ENCODE data around the gene HMGN5. TPM values are rescaled to one million over a fixed set of nuclear protein-coding genes. Genes with fewer than 3 reads are reported as not detected.

HMGN5 gene
- total and polyA plus RNA-seq, 2 of the 4 experiments (the other 2 are of a cell fraction), result 0.72 to 3.4 TPM

DNA sequence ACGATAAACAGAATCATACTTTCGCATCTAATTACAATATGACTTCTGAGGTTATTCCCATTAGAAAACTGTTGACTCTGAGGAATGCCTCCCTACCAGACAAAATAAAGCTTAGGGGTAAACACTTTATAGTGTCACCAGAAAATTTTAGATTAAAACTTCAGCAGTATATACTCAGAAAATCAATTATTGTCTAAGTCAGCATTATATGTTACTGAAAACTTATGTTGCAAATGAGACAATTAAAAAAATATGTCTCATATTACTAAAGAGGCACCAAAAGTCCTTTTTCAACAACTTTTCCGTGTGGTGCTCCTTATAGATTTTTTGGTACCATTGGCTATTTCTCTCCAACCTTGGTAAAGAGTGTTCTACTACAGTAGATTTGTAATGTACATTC lies 91.4 kb downstream of the HMGN5 start:
- H3K4me1 ChIP-seq (ENCODE audit: control insufficient read depth, insufficient read depth, low read length), result no peaks in the 10 kb centered on the region
- no peak overlapping the region for H3K4me3 ChIP-seq (ENCODE audit: insufficient read depth, low read depth, low read length)
- no peaks in the 10 kb centered on the region for H4K20me1 ChIP-seq (ENCODE audit: insufficient read depth, low read length)
- H3K79me1 ChIP-seq (ENCODE audit: low read depth in 1 of 2, low read length in 2 of 2), result no peaks in the 10 kb centered on the region
- no peak overlapping the region for H3K56ac ChIP-seq (ENCODE audit: extremely low read depth, insufficient read depth, low read length)
- BruUV-seq (replicated peaks), result no TSS peak
- H3K9ac ChIP-seq (ENCODE audit: low read depth, low read length), result no peak overlapping the region
- H3K18ac ChIP-seq (ENCODE audit: low read depth, low read length), result no peak overlapping the region
- H2AK5ac ChIP-seq (ENCODE audit: low read depth, low read length), result no peak overlapping the region
- H3K27ac ChIP-seq (ENCODE audit: insufficient read depth, low read length), result no peak overlapping the region
- no peak overlapping the region for H3K23ac ChIP-seq (ENCODE audit: low read depth, low read length)
- H2AK9ac ChIP-seq (replicated peaks; ENCODE audit: low read depth, low read length, poor library complexity), result no peak overlapping the region
- no peak overlapping the region for H2BK20ac ChIP-seq (ENCODE audit: low read depth, low read length)
- H3K14ac ChIP-seq (replicated peaks; ENCODE audit: low read depth, low read length), result no peak overlapping the region
- WGBS, 2 experiments (ENCODE audit: extremely low coverage in 2 of 2, insufficient read length in 1 of 2), result no CpG with 5 or more reads among the region's 3 CpGs
- no peak overlapping the region for H2BK120ac ChIP-seq (ENCODE audit: low read depth, low read length)
- H3K9me1 ChIP-seq (ENCODE audit: insufficient read depth, low read length), result no peaks in the 10 kb centered on the region
- TF ChIP-seq CEBPB (IDR thresholded peaks at IDR 0.05; ENCODE audit: low read depth, low read length) (no peak), MAFK (IDR thresholded peaks at IDR 0.05; ENCODE audit: low read depth, low read length) (peak; percentile 67)
- in situ Hi-C loops (cut with MboI; ENCODE audit: low sequenced_read_pairs) (no loop called here), intact Hi-C loops (cut with micrococcal nuclease) (no loop called here), dilution Hi-C loops (cut with HindIII; ENCODE audit: low sequenced_read_pairs, unreplicated experiment) (no loop called here)
- no peak overlapping the region for H4K5ac ChIP-seq (ENCODE audit: low read depth, low read length)
- H3K36me3 ChIP-seq (ENCODE audit: control insufficient read depth, insufficient read depth, low read length), result no peaks in the 10 kb centered on the region
- no peaks in the 10 kb centered on the region for H3K27me3 ChIP-seq (ENCODE audit: control insufficient read depth, insufficient read depth, low read length)
- H2AFZ ChIP-seq (replicated peaks; ENCODE audit: low read length, poor library complexity), result no peak overlapping the region
- H2BK15ac ChIP-seq (ENCODE audit: low read depth, low read length), result no peak overlapping the region
- no peak overlapping the region for H3K4ac ChIP-seq (ENCODE audit: low read depth, low read length)
- DNase-seq (no peak), ATAC-seq (ENCODE audit: low read depth) (no peak)
- no peak overlapping the region for H2BK5ac ChIP-seq (ENCODE audit: low read depth, low read length, poor library complexity, severe bottlenecking)
- CTCF ChIA-PET, result no interaction called here
- POLR2A ChIA-PET (ENCODE audit: unreplicated experiment), result no interaction called here
- H4K8ac ChIP-seq (ENCODE audit: low read depth in 2 of 2, low read length in 2 of 2), result no peak overlapping the region
- no peak overlapping the region for H3K4me2 ChIP-seq (ENCODE audit: low read depth, low read length)
- H3K9me3 ChIP-seq (ENCODE audit: control insufficient read depth, insufficient read depth, low read length), result peaks cover 6% of the 10 kb centered on the region; the same call in 1 of the 2 replicates
- no peak overlapping the region for H4K91ac ChIP-seq (ENCODE audit: insufficient read depth, low read depth, low read length)
